ENCODE measurements around the gene CERS1.

The CERS1 gene

GRCh38 chr19:18842166-18842565 is 53.8 kb downstream of the CERS1 start:
- H3K4me3 ChIP-seq (ENCODE audit: low read depth, low read length): no peak overlapping the region
- DNase-seq (ENCODE audit: low read depth): no peak
- TF ChIP-seq CTCF (conservative IDR thresholded peaks at IDR 0.05; ENCODE audit: low read depth, low read length): no peak

GRCh38 chr19:18841400-18841799 is 54.6 kb downstream of the CERS1 start:
- H3K4me3 ChIP-seq (ENCODE audit: low read depth, low read length): no peak overlapping the region
- DNase-seq (ENCODE audit: low read depth): no peak
- TF ChIP-seq CTCF (conservative IDR thresholded peaks at IDR 0.05; ENCODE audit: low read depth, low read length): no peak

- no peak for TF ChIP-seq CTCF (conservative IDR thresholded peaks at IDR 0.05; ENCODE audit: low read depth, low read length)
- no peak for DNase-seq (ENCODE audit: low read depth)
Observed at GRCh38 chr19:18840288-18841267, 55.4 kb downstream of the CERS1 start.

GRCh38 chr19:18839465-18840287 is 56.3 kb downstream of the CERS1 start:
- DNase-seq (ENCODE audit: low read depth): peak; percentile 71
- H3K4me3 ChIP-seq (ENCODE audit: low read depth, low read length): no peak overlapping the region
- no peak for TF ChIP-seq CTCF (conservative IDR thresholded peaks at IDR 0.05; ENCODE audit: low read depth, low read length)

More at GRCh38 chr19:18840288-18841267, 55.4 kb downstream of the CERS1 start:
- H3K4me3 ChIP-seq (ENCODE audit: low read depth, low read length): no peak overlapping the region

- no peak for DNase-seq (ENCODE audit: low read depth)
- TF ChIP-seq CTCF (conservative IDR thresholded peaks at IDR 0.05; ENCODE audit: low read depth, low read length): no peak
- H3K4me3 ChIP-seq (ENCODE audit: low read depth, low read length): no peak overlapping the region
Observed at GRCh38 chr19:18834644-18834984, 61.3 kb downstream of the CERS1 start.

- DNase-seq (ENCODE audit: low read depth): no peak
- no peak for TF ChIP-seq CTCF (conservative IDR thresholded peaks at IDR 0.05; ENCODE audit: low read depth, low read length)
- H3K4me3 ChIP-seq (ENCODE audit: low read depth, low read length): peak overlapping the region; percentile 83
Observed at GRCh38 chr19:18833849-18834643, 61.9 kb downstream of the CERS1 start.
